C4-2B (cell line): Measurements from ENCODE around the gene MPC1.

Experiments
- H3K27ac ChIP-seq: fragments of 450-650 bp; 2 replicates; pipeline ENCODE4 v1.5.1; 2017
- CTCF ChIP-seq: fragments of 450-650 bp; conservative IDR thresholded peaks from 2 replicates; pipeline ENCODE4 v1.5.1; 2017; ENCODE audit warnings: mild to moderate bottlenecking
- ZFX ChIP-seq: fragments of 450-650 bp; IDR thresholded peaks from 2 replicates; pipeline ENCODE4 v1.6.1; 2017

The MPC1 gene

GRCh38 chr6:166344240-166344639, 38.5 kb downstream of the MPC1 start:
- TF ChIP-seq CTCF (no peak), ZFX (no peak)
- no peak overlapping the region for H3K27ac ChIP-seq

GRCh38 chr6:166343150-166343487, 39.6 kb downstream of the MPC1 start:
- no peak for TF ChIP-seq ZFX
- no peak for TF ChIP-seq CTCF
- peak overlapping the region; percentile 93 for H3K27ac ChIP-seq

- TF ChIP-seq CTCF (no peak), ZFX (peak; percentile 52)
These were observed 40.2 kb downstream of the MPC1 start, which contains the start of gene SFT2D1 for GRCh38 chr6:166342349-166343149. Gene SFT2D1, minus strand, starts transcription at chr6:166342545. Its CDS starts 64 bp downstream, at chr6:166342481.

GRCh38 chr6:166341977-166342348, 40.8 kb downstream of the MPC1 start:
- H3K27ac ChIP-seq: peak overlapping the region; percentile 93
- TF ChIP-seq ZFX: no peak
- TF ChIP-seq CTCF: no peak

More at GRCh38 chr6:166342349-166343149, 40.2 kb downstream of the MPC1 start, which contains the start of gene SFT2D1:
- H3K27ac ChIP-seq: peak within 1 kb of the TSS; percentile 93

- H3K27ac ChIP-seq: peak overlapping the region; percentile 93
- no peak for TF ChIP-seq CTCF
- no peak for TF ChIP-seq ZFX
These were observed 41.3 kb downstream of the MPC1 start for GRCh38 chr6:166341464-166341863.

- no peak for TF ChIP-seq CTCF
- TF ChIP-seq ZFX: no peak
- H3K27ac ChIP-seq: no peak overlapping the region
These were observed 43.9 kb downstream of the MPC1 start for GRCh38 chr6:166338854-166339253.

- TF ChIP-seq ZFX (no peak), CTCF (no peak)
- H3K27ac ChIP-seq: no peak overlapping the region
These were observed 45.9 kb downstream of the MPC1 start for GRCh38 chr6:166336847-166337246.
